WTC11 (cell line): ENCODE measurements around the gene ZBP1. TPM values are rescaled to one million over a fixed set of nuclear protein-coding genes. Genes with fewer than 3 reads are reported as not detected.

Experiments
- ATAC-seq: fragments of 200-7000 bp; cut with Tn5 transposase; 2 replicates; pipeline ENCODE4 v1.10.0; 2021; ENCODE audit warnings: mild to moderate bottlenecking, moderate library complexity
- CTCF ChIA-PET: fragments of 300-600 bp; sonication (Branson Sonifier 250); formaldehyde crosslinking; loops from one replicate; lab custom pipeline; 2021; ENCODE audit warnings: antibody characterized with exemption; lab: Charles Lee
- POLR2A ChIA-PET: fragments of 350-600 bp; sonication (Branson Sonifier 250); formaldehyde crosslinking; loops from one replicate; lab custom pipeline; 2021; ENCODE audit warnings: antibody characterized with exemption; lab: Charles Lee
- DNase-seq: peaks from one replicate; pipeline ENCODE4 v3.0.0; 2021; ENCODE audit warnings: low spot score
- H3K27ac Mint-ChIP-seq: 2 replicates; pipeline ENCODE4 v1.8.0; 2021; ENCODE audit warnings: mixed read lengths
- H3K27me3 Mint-ChIP-seq: 2 replicates; pipeline ENCODE4 v1.8.0; 2021; ENCODE audit warnings: low read depth, mild to moderate bottlenecking, moderate library complexity, mixed read lengths
- H3K36me3 Mint-ChIP-seq: 2 replicates; pipeline ENCODE4 v1.8.0; 2021; ENCODE audit warnings: mixed read lengths
- H3K4me1 Mint-ChIP-seq: 2 replicates; pipeline ENCODE4 v1.8.0; 2022; ENCODE audit warnings: mixed read lengths
- H3K4me3 Mint-ChIP-seq: 2 replicates; pipeline ENCODE4 v1.8.0; 2021; ENCODE audit warnings: mild to moderate bottlenecking, moderate library complexity, mixed read lengths
- H3K9me3 Mint-ChIP-seq: 2 replicates; pipeline ENCODE4 v1.8.0; 2021; ENCODE audit warnings: mixed read lengths
- CREB1 ChIP-seq: sonication (generic); formaldehyde crosslinking; IDR thresholded peaks from 2 replicates; pipeline ENCODE4 v1.8.0; 2023; ENCODE audit warnings: mild to moderate bottlenecking, missing genetic modification reagents
- ELF4 ChIP-seq: sonication (generic); formaldehyde crosslinking; IDR thresholded peaks from 2 replicates; pipeline ENCODE4 v1.8.1; 2022; ENCODE audit warnings: low read depth, mild to moderate bottlenecking, moderate library complexity, missing genetic modification reagents
- EMX1 ChIP-seq: fragments of 250-450 bp; sonication (Bioruptor Pico); IDR thresholded peaks from 2 replicates; pipeline ENCODE4 v1.8.0; 2021; ENCODE audit warnings: mild to moderate bottlenecking
- FOXJ3 ChIP-seq: sonication (generic); formaldehyde crosslinking; IDR thresholded peaks from 2 replicates; pipeline ENCODE4 v1.9.0; 2021; ENCODE audit warnings: missing genetic modification reagents, mild to moderate bottlenecking, borderline replicate concordance
- FOXK1 ChIP-seq: sonication (generic); formaldehyde crosslinking; IDR thresholded peaks from 2 replicates; pipeline ENCODE4 v1.8.0; 2022; ENCODE audit warnings: mild to moderate bottlenecking, moderate library complexity, missing genetic modification reagents
- IRF2 ChIP-seq: sonication (generic); formaldehyde crosslinking; IDR thresholded peaks from 2 replicates; pipeline ENCODE4 v1.8.0; 2022; ENCODE audit warnings: low read depth, missing genetic modification reagents, borderline replicate concordance
- MXD4 ChIP-seq: fragments of 250-450 bp; sonication (Bioruptor Pico); IDR thresholded peaks from 2 replicates; pipeline ENCODE4 v1.8.0; 2021; ENCODE audit warnings: mild to moderate bottlenecking, moderate library complexity, borderline replicate concordance
- NFATC4 ChIP-seq: fragments of 250-450 bp; sonication (Bioruptor Pico); IDR thresholded peaks from 2 replicates; pipeline ENCODE4 v1.9.0; 2021; ENCODE audit warnings: mild to moderate bottlenecking
- NR3C1 ChIP-seq: sonication (generic); formaldehyde crosslinking; conservative IDR thresholded peaks from 2 replicates; pipeline ENCODE4 v1.8.1; 2023; ENCODE audit warnings: low read depth, mild to moderate bottlenecking, missing genetic modification reagents
- SMAD4 ChIP-seq: sonication (generic); formaldehyde crosslinking; IDR thresholded peaks from 2 replicates; pipeline ENCODE4 v1.8.0; 2022; ENCODE audit warnings: mild to moderate bottlenecking, missing genetic modification reagents
- ZNF232 ChIP-seq: sonication (generic); formaldehyde crosslinking; IDR thresholded peaks from 2 replicates; pipeline ENCODE4 v1.8.0; 2022; ENCODE audit warnings: mild to moderate bottlenecking, missing genetic modification reagents
- ZNF416 ChIP-seq: fragments of 250-450 bp; sonication (Bioruptor Pico); IDR thresholded peaks from 2 replicates; pipeline ENCODE4 v1.9.0; 2021; ENCODE audit warnings: mild to moderate bottlenecking, inconsistent platforms
- total RNA-seq: library from RNA; stranded (reverse); gene quantifications from 3 replicates; pipeline ENCODE4 v1.2.3, GENCODE V29; 2021
- TF ChIP-seq, protein P1 (sequence below): sonication (generic); formaldehyde crosslinking; conservative IDR thresholded peaks from 2 replicates; pipeline ENCODE4 v1.8.1; 2022; ENCODE audit warnings: mild to moderate bottlenecking, missing genetic modification reagents
- TF ChIP-seq, protein P2 (sequence below): sonication (generic); formaldehyde crosslinking; IDR thresholded peaks from 2 replicates; pipeline ENCODE4 v1.8.0; 2023; ENCODE audit warnings: missing genetic modification reagents
- TF ChIP-seq, protein P3 (sequence below): sonication (generic); formaldehyde crosslinking; IDR thresholded peaks from 2 replicates; pipeline ENCODE4 v1.8.1; 2022; ENCODE audit warnings: low read depth, missing genetic modification reagents, borderline replicate concordance
- TF ChIP-seq, protein P4 (sequence below): sonication (generic); formaldehyde crosslinking; IDR thresholded peaks from 2 replicates; pipeline ENCODE4 v1.8.1; 2022; ENCODE audit warnings: missing genetic modification reagents, borderline replicate concordance
- TF ChIP-seq, protein P5 (sequence below): sonication (generic); formaldehyde crosslinking; IDR thresholded peaks from 2 replicates; pipeline ENCODE4 v1.8.0; 2022; ENCODE audit warnings: mild to moderate bottlenecking, missing genetic modification reagents
- TF ChIP-seq, protein P6 (sequence below): sonication (generic); formaldehyde crosslinking; IDR thresholded peaks from 2 replicates; pipeline ENCODE4 v1.8.1; 2022; ENCODE audit warnings: low read depth, mild to moderate bottlenecking, moderate library complexity, missing genetic modification reagents, borderline replicate concordance
- TF ChIP-seq, protein P7 (sequence below): sonication (generic); formaldehyde crosslinking; IDR thresholded peaks from 2 replicates; pipeline ENCODE4 v1.8.1; 2022; ENCODE audit warnings: mild to moderate bottlenecking, moderate library complexity, missing genetic modification reagents
- TF ChIP-seq, protein P8 (sequence below): fragments of 250-450 bp; sonication (Bioruptor Pico); IDR thresholded peaks from 2 replicates; pipeline ENCODE4 v1.9.0; 2021; ENCODE audit warnings: moderate library complexity, mild to moderate bottlenecking, inconsistent platforms, borderline replicate concordance

Gene ZBP1
- total RNA-seq, 1 experiment from 2014 or later, result not detected

DNA sequence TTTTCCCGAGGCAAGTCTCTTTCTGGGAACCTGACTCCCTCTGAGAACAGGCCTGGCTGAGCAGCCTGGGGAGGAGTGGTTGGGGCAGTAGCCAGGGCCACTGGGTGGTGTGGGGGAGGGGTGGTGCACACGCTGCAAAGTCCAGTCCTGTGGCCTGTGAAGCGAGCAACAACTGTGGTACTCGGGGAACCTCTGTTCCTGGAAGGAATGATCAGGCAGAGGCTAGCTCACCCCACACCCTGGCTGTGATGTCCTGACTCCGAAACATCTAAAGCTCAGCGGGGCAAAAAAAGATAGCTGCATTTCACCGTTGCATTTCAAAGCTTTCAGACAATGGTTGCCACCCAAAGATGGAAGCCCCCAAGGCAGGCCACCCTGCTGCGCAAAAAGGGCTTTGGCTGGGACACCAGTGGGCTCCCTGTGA lies 33.8 kb downstream of the ZBP1 start:
- Mint-ChIP-seq H3K27ac (no peak overlapping the region), H3K9me3 (peaks cover 15% of the 10 kb centered on the region), H3K4me3 (no peak overlapping the region), H3K27me3 (no peaks in the 10 kb centered on the region), H3K4me1 (peaks cover 11% of the 10 kb centered on the region), H3K36me3 (peaks cover 5% of the 10 kb centered on the region; the same call in 1 of the 2 replicates)
- DNase-seq (no peak), ATAC-seq (no peak)
- TF ChIP-seq ZNF232 (CRISPR knock-in tag), result no peak
- TF ChIP-seq, protein P1, sequence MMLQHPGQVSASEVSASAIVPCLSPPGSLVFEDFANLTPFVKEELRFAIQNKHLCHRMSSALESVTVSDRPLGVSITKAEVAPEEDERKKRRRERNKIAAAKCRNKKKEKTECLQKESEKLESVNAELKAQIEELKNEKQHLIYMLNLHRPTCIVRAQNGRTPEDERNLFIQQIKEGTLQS (CRISPR knock-in tag), result no peak
- no peak for TF ChIP-seq ZNF416
- TF ChIP-seq, protein P2, sequence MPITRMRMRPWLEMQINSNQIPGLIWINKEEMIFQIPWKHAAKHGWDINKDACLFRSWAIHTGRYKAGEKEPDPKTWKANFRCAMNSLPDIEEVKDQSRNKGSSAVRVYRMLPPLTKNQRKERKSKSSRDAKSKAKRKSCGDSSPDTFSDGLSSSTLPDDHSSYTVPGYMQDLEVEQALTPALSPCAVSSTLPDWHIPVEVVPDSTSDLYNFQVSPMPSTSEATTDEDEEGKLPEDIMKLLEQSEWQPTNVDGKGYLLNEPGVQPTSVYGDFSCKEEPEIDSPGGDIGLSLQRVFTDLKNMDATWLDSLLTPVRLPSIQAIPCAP (CRISPR knock-in tag), result no peak
- TF ChIP-seq CREB1 (CRISPR knock-in tag), result no peak
- no peak for TF ChIP-seq IRF2 (CRISPR knock-in tag)
- no peak for TF ChIP-seq FOXJ3 (CRISPR knock-in tag)
- TF ChIP-seq, protein P3, sequence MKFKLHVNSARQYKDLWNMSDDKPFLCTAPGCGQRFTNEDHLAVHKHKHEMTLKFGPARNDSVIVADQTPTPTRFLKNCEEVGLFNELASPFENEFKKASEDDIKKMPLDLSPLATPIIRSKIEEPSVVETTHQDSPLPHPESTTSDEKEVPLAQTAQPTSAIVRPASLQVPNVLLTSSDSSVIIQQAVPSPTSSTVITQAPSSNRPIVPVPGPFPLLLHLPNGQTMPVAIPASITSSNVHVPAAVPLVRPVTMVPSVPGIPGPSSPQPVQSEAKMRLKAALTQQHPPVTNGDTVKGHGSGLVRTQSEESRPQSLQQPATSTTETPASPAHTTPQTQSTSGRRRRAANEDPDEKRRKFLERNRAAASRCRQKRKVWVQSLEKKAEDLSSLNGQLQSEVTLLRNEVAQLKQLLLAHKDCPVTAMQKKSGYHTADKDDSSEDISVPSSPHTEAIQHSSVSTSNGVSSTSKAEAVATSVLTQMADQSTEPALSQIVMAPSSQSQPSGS, result no peak
- TF ChIP-seq, protein P4, sequence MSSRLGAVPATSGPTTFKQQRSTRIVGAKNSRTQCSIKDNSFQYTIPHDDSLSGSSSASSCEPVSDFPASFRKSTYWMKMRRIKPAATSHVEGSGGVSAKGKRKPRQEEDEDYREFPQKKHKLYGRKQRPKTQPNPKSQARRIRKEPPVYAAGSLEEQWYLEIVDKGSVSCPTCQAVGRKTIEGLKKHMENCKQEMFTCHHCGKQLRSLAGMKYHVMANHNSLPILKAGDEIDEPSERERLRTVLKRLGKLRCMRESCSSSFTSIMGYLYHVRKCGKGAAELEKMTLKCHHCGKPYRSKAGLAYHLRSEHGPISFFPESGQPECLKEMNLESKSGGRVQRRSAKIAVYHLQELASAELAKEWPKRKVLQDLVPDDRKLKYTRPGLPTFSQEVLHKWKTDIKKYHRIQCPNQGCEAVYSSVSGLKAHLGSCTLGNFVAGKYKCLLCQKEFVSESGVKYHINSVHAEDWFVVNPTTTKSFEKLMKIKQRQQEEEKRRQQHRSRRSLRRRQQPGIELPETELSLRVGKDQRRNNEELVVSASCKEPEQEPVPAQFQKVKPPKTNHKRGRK (CRISPR knock-in tag), result no peak
- TF ChIP-seq MXD4, result no peak
- TF ChIP-seq, protein P5, sequence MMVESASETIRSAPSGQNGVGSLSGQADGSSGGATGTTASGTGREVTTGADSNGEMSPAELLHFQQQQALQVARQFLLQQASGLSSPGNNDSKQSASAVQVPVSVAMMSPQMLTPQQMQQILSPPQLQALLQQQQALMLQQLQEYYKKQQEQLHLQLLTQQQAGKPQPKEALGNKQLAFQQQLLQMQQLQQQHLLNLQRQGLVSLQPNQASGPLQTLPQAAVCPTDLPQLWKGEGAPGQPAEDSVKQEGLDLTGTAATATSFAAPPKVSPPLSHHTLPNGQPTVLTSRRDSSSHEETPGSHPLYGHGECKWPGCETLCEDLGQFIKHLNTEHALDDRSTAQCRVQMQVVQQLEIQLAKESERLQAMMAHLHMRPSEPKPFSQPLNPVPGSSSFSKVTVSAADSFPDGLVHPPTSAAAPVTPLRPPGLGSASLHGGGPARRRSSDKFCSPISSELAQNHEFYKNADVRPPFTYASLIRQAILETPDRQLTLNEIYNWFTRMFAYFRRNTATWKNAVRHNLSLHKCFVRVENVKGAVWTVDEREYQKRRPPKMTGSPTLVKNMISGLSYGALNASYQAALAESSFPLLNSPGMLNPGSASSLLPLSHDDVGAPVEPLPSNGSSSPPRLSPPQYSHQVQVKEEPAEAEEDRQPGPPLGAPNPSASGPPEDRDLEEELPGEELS (CRISPR knock-in tag), result no peak
- TF ChIP-seq NR3C1 (CRISPR knock-in tag), result no peak
- TF ChIP-seq EMX1, result no peak
- TF ChIP-seq, protein P6, sequence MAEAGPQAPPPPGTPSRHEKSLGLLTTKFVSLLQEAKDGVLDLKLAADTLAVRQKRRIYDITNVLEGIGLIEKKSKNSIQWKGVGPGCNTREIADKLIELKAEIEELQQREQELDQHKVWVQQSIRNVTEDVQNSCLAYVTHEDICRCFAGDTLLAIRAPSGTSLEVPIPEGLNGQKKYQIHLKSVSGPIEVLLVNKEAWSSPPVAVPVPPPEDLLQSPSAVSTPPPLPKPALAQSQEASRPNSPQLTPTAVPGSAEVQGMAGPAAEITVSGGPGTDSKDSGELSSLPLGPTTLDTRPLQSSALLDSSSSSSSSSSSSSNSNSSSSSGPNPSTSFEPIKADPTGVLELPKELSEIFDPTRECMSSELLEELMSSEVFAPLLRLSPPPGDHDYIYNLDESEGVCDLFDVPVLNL, result no peak
- no peak for TF ChIP-seq FOXK1 (CRISPR knock-in tag)
- no peak for TF ChIP-seq NFATC4
- POLR2A ChIA-PET, result no interaction called here
- CTCF ChIA-PET, result interaction anchor here (0.9 to 2.1 kb wide), 5 partner anchors 12 to 624 kb away, joined by 3 to 6 read pairs (median 4); no protein-coding TSS in a partner anchor

DNA sequence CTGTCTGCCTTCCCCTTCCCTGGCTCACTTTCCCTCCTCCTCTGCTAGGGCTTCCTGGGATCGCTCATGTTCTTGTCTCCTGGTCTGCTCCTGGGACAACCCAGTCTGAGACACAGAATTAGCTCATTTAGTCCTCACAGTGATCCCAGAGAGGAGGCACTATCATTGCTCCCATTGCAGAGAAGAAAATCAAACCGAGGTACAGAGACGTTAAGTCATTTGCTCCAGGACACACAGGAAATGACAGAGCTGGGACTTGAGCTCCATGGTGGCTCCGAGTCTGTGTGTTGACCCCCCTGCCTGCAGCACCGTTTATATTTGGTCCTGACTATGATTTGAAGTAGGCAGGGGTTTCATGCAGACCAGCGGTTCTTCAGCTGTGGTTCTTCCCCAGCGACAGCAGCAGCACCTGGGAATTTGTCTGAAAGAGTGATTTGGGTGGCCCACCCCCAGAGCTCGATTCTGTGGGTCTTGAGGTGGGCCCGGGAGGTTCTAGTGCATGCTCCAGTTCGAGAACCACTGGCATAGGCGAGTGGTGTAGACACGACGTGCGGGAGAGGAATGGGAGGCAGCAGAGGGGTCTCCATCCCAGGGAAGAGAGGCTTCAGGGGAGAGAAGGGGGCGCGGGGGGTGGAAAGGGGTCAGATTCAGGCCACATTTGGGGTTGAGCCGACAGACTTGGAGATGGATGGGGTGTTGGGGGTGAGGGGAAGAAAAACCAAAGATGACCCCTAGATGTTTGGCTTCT lies 34.6 kb downstream of the ZBP1 start:
- ATAC-seq (no peak), DNase-seq (no peak)
- Mint-ChIP-seq H3K4me3 (no peak overlapping the region), H3K27ac (no peak overlapping the region), H3K9me3 (peaks cover 15% of the 10 kb centered on the region), H3K36me3 (peaks cover 5% of the 10 kb centered on the region; the same call in 1 of the 2 replicates), H3K4me1 (peaks cover 11% of the 10 kb centered on the region), H3K27me3 (peaks cover under 1% of the 10 kb centered on the region; the same call in 1 of the 2 replicates)
- CTCF ChIA-PET, result interaction anchor here (0.9 to 1.5 kb wide), 2 partner anchors 70 to 72 kb away, joined by 4 read pairs; no protein-coding TSS in a partner anchor
- TF ChIP-seq, protein P7, sequence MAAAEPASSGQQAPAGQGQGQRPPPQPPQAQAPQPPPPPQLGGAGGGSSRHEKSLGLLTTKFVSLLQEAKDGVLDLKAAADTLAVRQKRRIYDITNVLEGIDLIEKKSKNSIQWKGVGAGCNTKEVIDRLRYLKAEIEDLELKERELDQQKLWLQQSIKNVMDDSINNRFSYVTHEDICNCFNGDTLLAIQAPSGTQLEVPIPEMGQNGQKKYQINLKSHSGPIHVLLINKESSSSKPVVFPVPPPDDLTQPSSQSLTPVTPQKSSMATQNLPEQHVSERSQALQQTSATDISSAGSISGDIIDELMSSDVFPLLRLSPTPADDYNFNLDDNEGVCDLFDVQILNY (CRISPR knock-in tag), result no peak
- TF ChIP-seq, protein P8, sequence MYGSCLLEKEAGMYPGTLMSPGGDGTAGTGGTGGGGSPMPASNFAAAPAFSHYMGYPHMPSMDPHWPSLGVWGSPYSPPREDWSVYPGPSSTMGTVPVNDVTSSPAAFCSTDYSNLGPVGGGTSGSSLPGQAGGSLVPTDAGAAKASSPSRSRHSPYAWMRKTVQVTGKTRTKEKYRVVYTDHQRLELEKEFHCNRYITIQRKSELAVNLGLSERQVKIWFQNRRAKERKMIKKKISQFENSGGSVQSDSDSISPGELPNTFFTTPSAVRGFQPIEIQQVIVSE (CRISPR knock-in tag), result no peak
- TF ChIP-seq FOXJ3 (CRISPR knock-in tag) (no peak), SMAD4 (CRISPR knock-in tag) (no peak), ELF4 (CRISPR knock-in tag) (no peak)
- TF ChIP-seq, protein P5 (CRISPR knock-in tag), result no peak
- POLR2A ChIA-PET, result no interaction called here
